BE2C (cell line): ENCODE data around the gene PODXL.

Experiments
- DNase-seq: peaks from one replicate; pipeline ENCODE4 v3.0.0-alpha.2; 2020
- H3K27me3 ChIP-seq: fragments of 250-450 bp; sonication (Bioruptor Pico); 2 replicates; pipeline ENCODE4 v1.5.1; 2020; ENCODE audit warnings: mild to moderate bottlenecking
- H3K36me3 ChIP-seq: fragments of 250-450 bp; sonication (Bioruptor Pico); 2 replicates; pipeline ENCODE4 v1.5.1; 2020; ENCODE audit warnings: mild to moderate bottlenecking
- H3K4me1 ChIP-seq: fragments of 250-450 bp; sonication (Bioruptor Pico); 2 replicates; pipeline ENCODE4 v1.5.1; 2020
- H3K4me3 ChIP-seq: 2 replicates; pipeline ENCODE4 v1.5.1; 2011; ENCODE audit warnings: low read depth, low read length
- H3K9me3 ChIP-seq: fragments of 250-450 bp; sonication (Bioruptor Pico); 2 replicates; pipeline ENCODE4 v1.5.1; 2020
- CTCF ChIP-seq: IDR thresholded peaks from 2 replicates; pipeline ENCODE4 v1.5.1; 2012; ENCODE audit warnings: mild to moderate bottlenecking, low read depth, low read length

PODXL gene

DNA sequence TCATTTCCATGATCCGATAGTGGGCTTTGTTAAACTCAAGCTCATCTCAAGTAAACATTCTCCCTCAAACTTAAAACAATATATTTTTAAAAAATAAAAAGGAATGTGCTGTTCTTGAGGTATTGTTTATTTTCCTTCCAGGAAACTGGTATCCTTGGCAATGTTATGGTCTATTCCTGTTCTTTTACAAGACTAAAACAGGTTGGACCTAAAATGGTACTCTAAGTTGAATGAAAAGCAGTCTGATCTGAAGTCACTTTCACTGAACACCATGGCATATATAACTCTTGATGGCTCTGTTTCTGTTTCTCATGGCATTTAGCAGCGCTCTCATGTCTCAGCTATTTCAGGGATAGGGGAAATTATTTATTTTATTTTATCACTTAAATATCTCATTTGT is 70.1 kb downstream of the PODXL start:
- Histone ChIP-seq H3K4me3 (no peak overlapping the region), H3K9me3 (no peaks in the 10 kb centered on the region), H3K36me3 (peaks cover 3% of the 10 kb centered on the region; the same call in 1 of the 2 replicates), H3K4me1 (no peaks in the 10 kb centered on the region), H3K27me3 (no peaks in the 10 kb centered on the region)
- no peak for DNase-seq
- TF ChIP-seq CTCF: no peak

DNA sequence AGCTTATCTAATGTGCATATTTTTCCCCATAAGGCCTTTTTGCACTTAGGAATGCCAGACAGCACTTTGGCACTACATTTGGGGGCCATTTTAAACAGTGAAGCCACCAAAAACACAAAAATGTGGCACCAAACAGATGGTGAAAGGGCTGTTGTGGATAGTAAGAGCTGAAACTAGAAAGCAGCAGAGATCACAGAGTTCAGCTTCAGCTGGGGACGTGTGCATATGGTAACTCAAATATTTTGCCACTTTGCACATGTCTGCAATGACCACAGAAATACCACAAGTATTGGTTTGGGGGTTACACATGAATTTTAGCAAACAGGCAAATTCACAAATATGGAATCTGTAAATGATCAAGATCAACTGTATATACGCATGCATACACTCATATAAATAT is 72.8 kb downstream of the PODXL start:
- H3K4me1 ChIP-seq: no peaks in the 10 kb centered on the region
- H3K36me3 ChIP-seq: 0 out of 2 replicates have a peak, but pooled peaks cover 3% of the 10 kb centered on the region
- no peak for DNase-seq

DNA sequence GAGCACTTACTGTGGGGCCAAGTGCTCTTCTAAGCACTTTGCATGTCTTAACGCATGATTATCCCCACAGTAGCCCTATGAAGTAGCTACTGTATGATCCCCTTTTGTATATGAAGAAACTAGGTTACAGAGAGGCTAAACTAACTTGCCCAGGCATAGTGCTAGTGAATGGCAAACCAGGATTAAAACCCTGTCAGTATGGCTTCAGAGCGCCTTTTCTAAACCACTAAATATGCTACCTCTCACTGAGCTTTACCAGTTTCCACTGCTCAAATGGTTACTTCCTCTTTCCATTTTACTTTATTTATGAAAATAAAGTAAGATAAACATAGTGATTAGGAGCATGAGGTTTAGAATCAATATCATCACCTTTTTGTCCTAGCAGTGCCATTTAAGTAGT is 73.6 kb downstream of the PODXL start:
- Histone ChIP-seq H3K27me3 (no peaks in the 10 kb centered on the region), H3K36me3 (0 out of 2 replicates have a peak, but pooled peaks cover 3% of the 10 kb centered on the region), H3K4me3 (no peak overlapping the region), H3K9me3 (no peaks in the 10 kb centered on the region), H3K4me1 (no peaks in the 10 kb centered on the region)
- DNase-seq: no peak
- no peak for TF ChIP-seq CTCF

More for the DNA sequence above, 72.8 kb downstream of the PODXL start:
- Histone ChIP-seq H3K27me3 (no peaks in the 10 kb centered on the region), H3K9me3 (no peaks in the 10 kb centered on the region), H3K4me3 (no peak overlapping the region)
- no peak for TF ChIP-seq CTCF

GRCh38 chr7:131480384-131481315 is 75.8 kb downstream of the PODXL start:
- H3K4me1 ChIP-seq: no peaks in the 10 kb centered on the region
- H3K9me3 ChIP-seq: no peaks in the 10 kb centered on the region
- DNase-seq: no peak
- H3K27me3 ChIP-seq: no peaks in the 10 kb centered on the region
- H3K36me3 ChIP-seq: 0 out of 2 replicates have a peak, but pooled peaks cover 2% of the 10 kb centered on the region
- H3K4me3 ChIP-seq: no peak overlapping the region
- no peak for TF ChIP-seq CTCF

DNA sequence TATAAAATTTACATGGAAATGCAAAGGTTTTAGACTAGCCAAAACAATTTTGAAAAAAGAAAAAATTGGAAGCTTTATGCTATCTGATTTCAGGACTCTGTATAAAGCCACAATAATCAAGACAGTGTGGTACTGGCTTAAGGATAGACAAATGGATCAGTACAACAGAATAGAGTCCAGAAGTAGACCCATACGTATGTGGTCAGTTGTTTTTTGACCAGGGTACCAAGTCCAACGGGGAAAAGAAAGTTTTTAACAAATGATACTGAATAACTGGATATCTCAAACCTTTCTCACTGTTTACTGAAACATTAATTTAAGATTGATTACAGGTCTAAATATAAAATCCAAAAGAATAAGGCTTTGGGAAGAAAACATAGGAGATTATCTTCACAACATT is 79.7 kb downstream of the PODXL start:
- DNase-seq: no peak
- no peak for TF ChIP-seq CTCF
- Histone ChIP-seq H3K27me3 (no peaks in the 10 kb centered on the region), H3K4me1 (no peaks in the 10 kb centered on the region), H3K36me3 (peaks cover 3% of the 10 kb centered on the region; the same call in 1 of the 2 replicates), H3K4me3 (no peak overlapping the region), H3K9me3 (no peaks in the 10 kb centered on the region)
